Left ventricle myocardium inferior (tissue), 1 donor: ENCODE measurements around the gene TNRC6C. TPM values are rescaled to one million over a fixed set of nuclear protein-coding genes. Genes with fewer than 3 reads are reported as not detected.

ENCODE experiments used
- DNase-seq: peaks from one replicate; pipeline ENCODE4 v3.0.0-alpha.2; 2020
- H3K27ac ChIP-seq: fragments of 200-600 bp; replicated peaks from 2 replicates; pipeline ENCODE4 v1.8.0; 2021
- H3K27me3 ChIP-seq: fragments of 200-600 bp; 2 replicates; pipeline ENCODE4 v1.8.0; 2021; ENCODE audit warnings: low read depth
- H3K36me3 ChIP-seq: fragments of 200-600 bp; 2 replicates; pipeline ENCODE4 v1.8.0; 2021
- H3K4me1 ChIP-seq: fragments of 200-600 bp; 2 replicates; pipeline ENCODE4 v1.8.0; 2021
- H3K4me3 ChIP-seq: fragments of 200-600 bp; 2 replicates; pipeline ENCODE4 v1.8.0; 2021; ENCODE audit warnings: mild to moderate bottlenecking, moderate library complexity
- H3K9me3 ChIP-seq: fragments of 200-600 bp; replicated peaks from 2 replicates; pipeline ENCODE4 v1.8.0; 2021
- intact Hi-C: fragments of 100-400 bp; cut with micrococcal nuclease; formaldehyde crosslinking; loops from one replicate; pipeline ENCODE4 v1.11.0; 2022
- total RNA-seq: library from RNA; stranded (reverse); fragmentation: NEBNext Ultra II Directional; extraction: Animal tissue kit (Norgen Biotek cat#: 25700); gene quantifications from one replicate; pipeline ENCODE4 v1.2.1, GENCODE V29; 2021
- TF ChIP-seq, protein P1 (sequence below): fragments of 200-600 bp; IDR thresholded peaks from 2 replicates; pipeline ENCODE4 v1.8.0; 2021; ENCODE audit warnings: antibody characterized with exemption, mild to moderate bottlenecking, borderline replicate concordance
- donor health status: DM: no; HTN: yes; CAD: no; lungs with severe emphysema.

The TNRC6C gene
- total RNA-seq, 1 donor from 2014 or later: 19.7 TPM

GRCh38 chr17:78146471-78146869 lies 188.0 kb downstream of the TNRC6C start:
- Histone ChIP-seq H3K27ac (no peak overlapping the region), H3K9me3 (no peaks in the 10 kb centered on the region), H3K36me3 (no peaks in the 10 kb centered on the region), H3K4me1 (peaks cover 37% of the 10 kb centered on the region), H3K27me3 (no peaks in the 10 kb centered on the region), H3K4me3 (no peak overlapping the region)
- TF ChIP-seq, protein P1, sequence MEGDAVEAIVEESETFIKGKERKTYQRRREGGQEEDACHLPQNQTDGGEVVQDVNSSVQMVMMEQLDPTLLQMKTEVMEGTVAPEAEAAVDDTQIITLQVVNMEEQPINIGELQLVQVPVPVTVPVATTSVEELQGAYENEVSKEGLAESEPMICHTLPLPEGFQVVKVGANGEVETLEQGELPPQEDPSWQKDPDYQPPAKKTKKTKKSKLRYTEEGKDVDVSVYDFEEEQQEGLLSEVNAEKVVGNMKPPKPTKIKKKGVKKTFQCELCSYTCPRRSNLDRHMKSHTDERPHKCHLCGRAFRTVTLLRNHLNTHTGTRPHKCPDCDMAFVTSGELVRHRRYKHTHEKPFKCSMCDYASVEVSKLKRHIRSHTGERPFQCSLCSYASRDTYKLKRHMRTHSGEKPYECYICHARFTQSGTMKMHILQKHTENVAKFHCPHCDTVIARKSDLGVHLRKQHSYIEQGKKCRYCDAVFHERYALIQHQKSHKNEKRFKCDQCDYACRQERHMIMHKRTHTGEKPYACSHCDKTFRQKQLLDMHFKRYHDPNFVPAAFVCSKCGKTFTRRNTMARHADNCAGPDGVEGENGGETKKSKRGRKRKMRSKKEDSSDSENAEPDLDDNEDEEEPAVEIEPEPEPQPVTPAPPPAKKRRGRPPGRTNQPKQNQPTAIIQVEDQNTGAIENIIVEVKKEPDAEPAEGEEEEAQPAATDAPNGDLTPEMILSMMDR: no peak
- intact Hi-C loops: no loop called here
- no peak for DNase-seq

DNA sequence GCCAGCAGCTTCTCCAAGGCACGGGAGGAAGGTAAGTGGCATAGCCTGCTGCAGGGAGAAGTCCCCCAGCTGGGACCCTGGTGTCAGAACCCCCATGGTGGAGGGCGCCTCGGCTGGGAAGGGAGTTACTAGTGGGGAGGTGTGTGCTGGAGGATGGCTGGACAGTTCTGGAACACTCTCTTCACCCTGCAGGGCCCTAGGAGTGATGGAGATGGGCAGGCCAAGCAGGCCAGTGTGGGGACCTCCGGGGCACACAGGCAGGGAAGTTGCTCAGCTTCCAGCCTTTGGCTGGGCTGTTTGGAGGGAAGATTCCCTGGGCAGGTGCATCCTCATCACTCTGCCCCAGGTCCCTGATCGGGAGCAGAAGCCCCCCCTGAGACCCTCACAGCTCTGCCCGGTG lies 188.4 kb downstream of the TNRC6C start:
- Histone ChIP-seq H3K27me3 (no peaks in the 10 kb centered on the region), H3K36me3 (no peaks in the 10 kb centered on the region), H3K27ac (no peak overlapping the region), H3K9me3 (no peaks in the 10 kb centered on the region), H3K4me1 (peaks cover 35% of the 10 kb centered on the region), H3K4me3 (no peak overlapping the region)
- intact Hi-C loops: no loop called here
- DNase-seq: no peak
- TF ChIP-seq, protein P1: no peak

DNA sequence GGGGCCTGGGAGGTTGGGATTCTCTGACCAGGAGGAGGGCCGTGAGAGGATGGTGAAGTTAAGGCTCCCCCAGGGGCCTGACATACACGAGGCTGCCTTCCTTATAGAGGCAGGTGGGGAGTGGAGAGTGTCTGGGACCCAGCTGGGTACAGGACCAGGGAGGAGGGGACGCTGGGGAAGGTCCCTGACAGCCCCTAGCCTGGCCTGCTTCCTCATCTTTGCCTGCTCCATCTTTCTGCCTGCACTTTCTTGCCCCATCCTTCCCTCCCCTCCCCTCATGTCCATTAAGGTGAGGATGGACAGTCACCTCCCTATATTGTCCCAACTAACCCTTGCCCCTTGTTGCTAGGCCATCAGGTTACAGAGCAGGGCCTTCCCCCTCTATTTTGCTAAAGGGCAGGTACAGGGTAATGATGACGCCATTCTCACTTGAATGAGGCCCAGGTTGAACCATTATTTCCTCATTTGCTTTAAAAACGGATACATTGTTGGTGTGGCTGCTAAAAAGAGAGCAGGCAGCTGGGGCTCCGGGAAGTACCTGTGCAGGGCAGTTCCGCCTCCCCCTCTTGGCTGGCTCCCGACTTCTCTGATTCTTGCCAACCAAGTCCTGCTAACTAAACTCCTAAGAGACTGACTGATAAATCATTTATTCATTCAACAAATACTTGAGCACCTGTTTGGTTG lies 189.0 kb downstream of the TNRC6C start:
- Histone ChIP-seq H3K4me3 (no peak overlapping the region), H3K27ac (no peak overlapping the region), H3K9me3 (no peaks in the 10 kb centered on the region), H3K36me3 (no peaks in the 10 kb centered on the region), H3K4me1 (peaks cover 37% of the 10 kb centered on the region), H3K27me3 (no peaks in the 10 kb centered on the region)
- intact Hi-C loops: no loop called here
- DNase-seq: no peak
- TF ChIP-seq, protein P1: no peak

GRCh38 chr17:78148286-78149016 lies 189.9 kb downstream of the TNRC6C start:
- intact Hi-C loops: no loop called here
- DNase-seq: no peak

DNA sequence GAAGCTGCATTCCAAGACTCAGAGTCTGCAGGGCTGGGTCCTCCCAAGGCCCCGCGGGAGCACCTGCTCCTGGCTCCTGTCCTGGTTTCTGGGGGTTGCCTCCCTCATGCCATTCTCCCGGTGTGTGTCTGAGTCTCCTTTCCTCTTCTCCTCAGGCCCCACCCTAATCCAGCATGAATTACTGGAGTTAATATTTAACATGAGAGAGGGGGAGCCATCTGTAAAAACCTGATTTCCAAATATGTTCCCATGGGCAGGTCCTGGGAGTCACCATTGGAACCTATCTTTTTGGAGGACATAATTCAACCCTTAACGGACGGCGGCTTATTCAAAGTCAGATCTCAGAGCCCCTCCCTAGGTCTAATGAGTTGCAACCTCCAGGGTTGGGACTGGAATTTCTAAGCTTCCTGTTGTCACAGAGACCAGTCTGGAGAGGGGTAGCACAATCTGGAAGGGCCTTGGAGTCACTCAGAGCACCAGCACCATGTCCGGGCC lies 193.1 kb downstream of the TNRC6C start:
- Histone ChIP-seq H3K9me3 (no peaks in the 10 kb centered on the region), H3K27me3 (no peaks in the 10 kb centered on the region), H3K4me1 (peaks cover 10% of the 10 kb centered on the region), H3K4me3 (no peak overlapping the region), H3K36me3 (no peaks in the 10 kb centered on the region), H3K27ac (peak overlapping the region; percentile 54)
- TF ChIP-seq, protein P1: no peak
- intact Hi-C loops: no loop called here
- DNase-seq: no peak

More at GRCh38 chr17:78148286-78149016, 189.9 kb downstream of the TNRC6C start:
- Histone ChIP-seq H3K27me3 (no peaks in the 10 kb centered on the region), H3K4me3 (no peak overlapping the region), H3K9me3 (no peaks in the 10 kb centered on the region), H3K36me3 (no peaks in the 10 kb centered on the region), H3K4me1 (peaks cover 37% of the 10 kb centered on the region), H3K27ac (no peak overlapping the region)
- TF ChIP-seq, protein P1: no peak
